Neuronal stem cell (in vitro differentiated cells): ENCODE results near the gene HPCAL1.
A peak's percentile ranks its signal among the peaks of the same experiment; 100 is the strongest.

ENCODE experiments used
- DNase-seq: peaks from one replicate; pipeline ENCODE4 v3.0.0-alpha.2; 2013; ENCODE audit warnings: low spot score
- H2AFZ ChIP-seq: one replicate; pipeline ENCODE4 v1.6.1; 2013; ENCODE audit warnings: mild to moderate bottlenecking, low read length, inconsistent platforms
- H2AK5ac ChIP-seq: 2 replicates; pipeline ENCODE4 v1.6.1; 2013; ENCODE audit warnings: low read depth, mild to moderate bottlenecking, inconsistent platforms, low read length, moderate library complexity, mixed read lengths
- H2BK120ac ChIP-seq: 2 replicates; pipeline ENCODE4 v1.6.1; 2013; ENCODE audit warnings: low read depth, mild to moderate bottlenecking, inconsistent platforms, low read length, moderate library complexity, mixed read lengths
- H2BK12ac ChIP-seq: one replicate; pipeline ENCODE4 v1.6.1; 2013; ENCODE audit warnings: low read length, inconsistent platforms
- H2BK15ac ChIP-seq: 2 replicates; pipeline ENCODE4 v1.6.1; 2013; ENCODE audit warnings: mild to moderate bottlenecking, low read length, inconsistent platforms, mixed read lengths
- H2BK5ac ChIP-seq: one replicate; pipeline ENCODE4 v1.6.1; 2013; ENCODE audit warnings: inconsistent platforms, mild to moderate bottlenecking, low read length, moderate library complexity
- H3K14ac ChIP-seq: one replicate; pipeline ENCODE4 v1.6.1; 2013; ENCODE audit warnings: low read length, inconsistent platforms
- H3K18ac ChIP-seq: 2 replicates; pipeline ENCODE4 v1.6.1; 2013; ENCODE audit warnings: low read length, inconsistent platforms
- H3K23ac ChIP-seq: 2 replicates; pipeline ENCODE4 v1.6.1; 2013; ENCODE audit warnings: low read depth, mild to moderate bottlenecking, mixed read lengths, low read length, inconsistent platforms; ENCODE audit not compliant: poor library complexity
- H3K27ac ChIP-seq: replicated peaks from 3 replicates; pipeline ENCODE4 v1.5.1; 2013; ENCODE audit warnings: low read length, inconsistent platforms
- H3K27me3 ChIP-seq, 3 experiments: 2 replicates each; pipeline ENCODE4 v1.6.1; 2013; ENCODE audit warnings: low read length in 3 of 3, mild to moderate bottlenecking in 2 of 3, inconsistent platforms in 1 of 3, low read depth in 1 of 3, mixed read lengths in 1 of 3, moderate library complexity in 1 of 3; ENCODE audit not compliant: control insufficient read depth in 3 of 3, insufficient read depth in 3 of 3
- H3K36me3 ChIP-seq, 2 donors: replicated peaks in 1 of 2; 2 replicates each; pipeline ENCODE4 v1.6.1; 2013; ENCODE audit warnings: low read length in 2 of 2; ENCODE audit not compliant: control insufficient read depth in 2 of 2, insufficient read depth in 2 of 2
- H3K4ac ChIP-seq: 2 replicates; pipeline ENCODE4 v1.6.1; 2013; ENCODE audit warnings: inconsistent platforms, mild to moderate bottlenecking, low read length, moderate library complexity
- H3K4me1 ChIP-seq, 2 donors: 1 replicate in 1 of 2; 2 replicates in 1 of 2; pipeline ENCODE4 v1.6.1; 2013; ENCODE audit warnings: low read length in 2 of 2, low read depth in 1 of 2; ENCODE audit not compliant: control insufficient read depth in 2 of 2, insufficient read depth in 1 of 2
- H3K4me2 ChIP-seq: one replicate; pipeline ENCODE4 v1.6.1; 2013; ENCODE audit warnings: mild to moderate bottlenecking, low read length, inconsistent platforms; ENCODE audit not compliant: insufficient read depth, poor library complexity, severe bottlenecking
- H3K4me3 ChIP-seq, 2 donors: 2 replicates each; pipeline ENCODE4 v1.5.1; 2013; ENCODE audit warnings: low read length in 2 of 2, mild to moderate bottlenecking in 2 of 2, inconsistent platforms in 1 of 2, moderate library complexity in 1 of 2
- H3K79me1 ChIP-seq: one replicate; pipeline ENCODE4 v1.6.1; 2013; ENCODE audit warnings: low read depth, mild to moderate bottlenecking, inconsistent platforms, low read length, moderate library complexity
- H3K9ac ChIP-seq: one replicate; pipeline ENCODE4 v1.6.1; 2013; ENCODE audit warnings: mild to moderate bottlenecking, low read depth, low read length, inconsistent platforms; ENCODE audit not compliant: poor library complexity
- H3K9me3 ChIP-seq, 2 donors: replicated peaks in 1 of 2; 2 replicates each; pipeline versions ENCODE3 to v1.6.1; 2013; ENCODE audit warnings: low read length in 2 of 2, mild to moderate bottlenecking in 2 of 2, inconsistent platforms in 1 of 2, low read depth in 1 of 2, mixed read lengths in 1 of 2, moderate library complexity in 1 of 2; ENCODE audit not compliant: control insufficient read depth in 2 of 2, insufficient read depth in 1 of 2
- H4K8ac ChIP-seq: one replicate; pipeline ENCODE4 v1.6.1; 2013; ENCODE audit warnings: low read depth, mild to moderate bottlenecking, inconsistent platforms, low read length, moderate library complexity
- H4K91ac ChIP-seq: one replicate; pipeline ENCODE4 v1.6.1; 2013; ENCODE audit warnings: low read length, low read depth, mild to moderate bottlenecking, inconsistent platforms; ENCODE audit not compliant: poor library complexity
- WGBS, 2 donors: extraction: QIAGEN DNeasy Blood & Tissue Kit; methylation state at CpG; one replicate each; pipeline ENCODE4 v1.1.7; 2013; ENCODE audit warnings: missing lambda C conversion rate in 2 of 2, mixed read lengths in 1 of 2; ENCODE audit not compliant: insufficient read length in 2 of 2, insufficient replicate concordance in 1 of 2; ENCODE audit errors: extremely low coverage in 2 of 2; 5-methylcytosine and 5-hydroxymethylcytosine counted together

The HPCAL1 gene

GRCh38 chr2:10339647-10340592, 37.2 kb downstream of the HPCAL1 start:
- no peak overlapping the region for H3K4me2 ChIP-seq
- no peak overlapping the region for H2BK12ac ChIP-seq
- H3K9me3 ChIP-seq = peaks cover 3 to 7% of the 10 kb centered on the region in 2 donors
- H3K18ac ChIP-seq = peak overlapping the region; percentile 61
- DNase-seq = no peak
- no peak overlapping the region for H2BK5ac ChIP-seq
- H3K9ac ChIP-seq = no peak overlapping the region
- no CpG with 5 or more reads among the region's 17 CpGs for WGBS, 2 donors
- H3K4ac ChIP-seq = no peak overlapping the region
- H3K4me1 ChIP-seq = peaks cover 0 to 5% of the 10 kb centered on the region in 2 donors
- no peaks in the 10 kb centered on the region for H3K27me3 ChIP-seq
- no peak overlapping the region for H3K27ac ChIP-seq
- peak overlapping the region in 1 of 2 donors; percentile 20 for H3K4me3 ChIP-seq
- no peaks in the 10 kb centered on the region for H3K36me3 ChIP-seq
- no peak overlapping the region for H4K8ac ChIP-seq
- H2BK120ac ChIP-seq = no peak overlapping the region
- no peak overlapping the region for H4K91ac ChIP-seq
- no peaks in the 10 kb centered on the region for H3K79me1 ChIP-seq
- no peak overlapping the region for H2AK5ac ChIP-seq
- no peak overlapping the region for H2AFZ ChIP-seq
- H3K14ac ChIP-seq = no peak overlapping the region
- H2BK15ac ChIP-seq = no peak overlapping the region
- no peak overlapping the region for H3K23ac ChIP-seq

- no peak overlapping the region for H3K4ac ChIP-seq
- H4K8ac ChIP-seq = no peak overlapping the region
- no peak overlapping the region for H2AK5ac ChIP-seq
- H2BK12ac ChIP-seq = no peak overlapping the region
- no peak overlapping the region for H2BK15ac ChIP-seq
- H2BK5ac ChIP-seq = no peak overlapping the region
- no peaks in the 10 kb centered on the region for H3K79me1 ChIP-seq
- no CpG with 5 or more reads among the region's 7 CpGs for WGBS, 2 donors
- no peak for DNase-seq
- no peaks in the 10 kb centered on the region for H3K36me3 ChIP-seq
- no peak overlapping the region for H4K91ac ChIP-seq
- H3K18ac ChIP-seq = peak overlapping the region; percentile 61
- H3K4me2 ChIP-seq = no peak overlapping the region
- no peak overlapping the region for H2AFZ ChIP-seq
- H3K4me3 ChIP-seq = no peak overlapping the region
- H3K4me1 ChIP-seq = peaks cover 0 to 5% of the 10 kb centered on the region in 2 donors
- H2BK120ac ChIP-seq = no peak overlapping the region
- H3K23ac ChIP-seq = no peak overlapping the region
- H3K14ac ChIP-seq = no peak overlapping the region
- no peaks in the 10 kb centered on the region for H3K27me3 ChIP-seq
- H3K9ac ChIP-seq = no peak overlapping the region
- H3K27ac ChIP-seq = no peak overlapping the region
- peaks cover 0 to under 1% of the 10 kb centered on the region in 2 donors for H3K9me3 ChIP-seq
Measured at GRCh38 chr2:10340593-10340975, 37.9 kb downstream of the HPCAL1 start.

- Histone ChIP-seq H2AK5ac (no peak overlapping the region), H4K8ac (no peak overlapping the region), H2BK120ac (no peak overlapping the region), H3K14ac (no peak overlapping the region), H3K23ac (no peak overlapping the region), H2BK15ac (no peak overlapping the region), H3K79me1 (no peaks in the 10 kb centered on the region), H3K4me3 (no peak overlapping the region), H3K36me3 (no peaks in the 10 kb centered on the region), H3K27ac (no peak overlapping the region), H3K18ac (no peak overlapping the region), H3K4me1 (peaks cover 6 to 8% of the 10 kb centered on the region in 2 donors), H2BK5ac (no peak overlapping the region), H2BK12ac (no peak overlapping the region), H4K91ac (no peak overlapping the region), H3K4me2 (no peak overlapping the region), H3K9me3 (no peaks in the 10 kb centered on the region), H2AFZ (no peak overlapping the region), H3K27me3 (no peaks in the 10 kb centered on the region), H3K4ac (no peak overlapping the region), H3K9ac (no peak overlapping the region)
- DNase-seq = no peak
- WGBS, 2 donors = no CpG with 5 or more reads among the region's 8 CpGs
Measured at GRCh38 chr2:10341193-10341592, 38.5 kb downstream of the HPCAL1 start.

GRCh38 chr2:10342245-10342951, 39.7 kb downstream of the HPCAL1 start:
- H2BK12ac ChIP-seq = peak overlapping the region; percentile 44
- no peak overlapping the region for H3K4me2 ChIP-seq
- no peak overlapping the region for H2AFZ ChIP-seq
- no peaks in the 10 kb centered on the region for H3K27me3 ChIP-seq
- H3K18ac ChIP-seq = peak overlapping the region; percentile 46
- H3K9me3 ChIP-seq = no peaks in the 10 kb centered on the region
- no peak for DNase-seq
- peak overlapping the region; percentile 48 for H2AK5ac ChIP-seq
- no peak overlapping the region for H4K8ac ChIP-seq
- no peak overlapping the region for H3K4ac ChIP-seq
- H3K27ac ChIP-seq = no peak overlapping the region
- no peak overlapping the region for H3K9ac ChIP-seq
- WGBS, 2 donors = no CpG with 5 or more reads among the region's 18 CpGs
- peak overlapping the region; percentile 46 for H3K23ac ChIP-seq
- H2BK5ac ChIP-seq = no peak overlapping the region
- H3K14ac ChIP-seq = no peak overlapping the region
- H3K4me1 ChIP-seq = peaks cover 12 to 13% of the 10 kb centered on the region in 2 donors
- no peaks in the 10 kb centered on the region for H3K36me3 ChIP-seq
- no peak overlapping the region for H4K91ac ChIP-seq
- H3K79me1 ChIP-seq = no peaks in the 10 kb centered on the region
- H2BK15ac ChIP-seq = peak overlapping the region; percentile 14
- no peak overlapping the region for H2BK120ac ChIP-seq
- H3K4me3 ChIP-seq = no peak overlapping the region
